H9 (cell line): ENCODE results near the gene IGSF9. TPM values are rescaled to one million over a fixed set of nuclear protein-coding genes. Genes with fewer than 3 reads are reported as not detected.

Experiments
- DNase-seq: peaks from one replicate; pipeline ENCODE4 v3.0.0-alpha.2; 2017
- H2AFZ ChIP-seq: one replicate; pipeline ENCODE4 v1.6.1; 2013; ENCODE audit warnings: mild to moderate bottlenecking, low read length, control low read depth, moderate library complexity
- H2AK5ac ChIP-seq: 2 replicates; pipeline ENCODE4 v1.6.1; 2013; ENCODE audit warnings: low read length, control low read depth, mixed read lengths; ENCODE audit not compliant: insufficient read length
- H2BK120ac ChIP-seq: one replicate; pipeline ENCODE4 v1.6.1; 2013; ENCODE audit warnings: low read depth, mild to moderate bottlenecking, low read length, control low read depth, inconsistent platforms; ENCODE audit not compliant: poor library complexity, severe bottlenecking
- H2BK12ac ChIP-seq: 2 replicates; pipeline ENCODE4 v1.6.1; 2013; ENCODE audit warnings: low read length, control low read depth, mixed read lengths, low read depth; ENCODE audit not compliant: insufficient read length
- H2BK15ac ChIP-seq: 2 replicates; pipeline ENCODE4 v1.6.1; 2013; ENCODE audit warnings: low read depth, low read length, control low read depth
- H2BK20ac ChIP-seq: one replicate; pipeline ENCODE4 v1.6.1; 2013; ENCODE audit warnings: low read depth, mild to moderate bottlenecking, low read length, control low read depth, inconsistent platforms; ENCODE audit not compliant: poor library complexity, severe bottlenecking
- H2BK5ac ChIP-seq: 2 replicates; pipeline ENCODE4 v1.6.1; 2013; ENCODE audit warnings: low read length, control low read depth, mixed read lengths; ENCODE audit not compliant: insufficient read length
- H3K14ac ChIP-seq: 2 replicates; pipeline ENCODE4 v1.6.1; 2013; ENCODE audit warnings: low read length, control low read depth; ENCODE audit not compliant: insufficient read depth
- H3K18ac ChIP-seq: 2 replicates; pipeline ENCODE4 v1.6.1; 2013; ENCODE audit warnings: low read depth, mild to moderate bottlenecking, mixed read lengths, low read length, control low read depth; ENCODE audit not compliant: insufficient read length
- H3K23ac ChIP-seq: 2 replicates; pipeline ENCODE4 v1.6.1; 2013; ENCODE audit warnings: low read length, control low read depth, mixed read lengths, low read depth; ENCODE audit not compliant: insufficient read length
- H3K23me2 ChIP-seq: 2 replicates; pipeline ENCODE4 v1.6.1; 2013; ENCODE audit warnings: low read depth, mild to moderate bottlenecking, mixed read lengths, low read length, control low read depth; ENCODE audit not compliant: insufficient read length, poor library complexity, severe bottlenecking
- H3K27ac ChIP-seq: 2 replicates; pipeline ENCODE4 v1.5.1; 2013; ENCODE audit warnings: low read length, control low read depth, mixed read lengths, low read depth; ENCODE audit not compliant: insufficient read length
- H3K27me3 ChIP-seq: 2 replicates; pipeline ENCODE4 v1.6.1; 2013; ENCODE audit warnings: low read length, control low read depth, inconsistent platforms; ENCODE audit not compliant: insufficient read depth
- H3K4ac ChIP-seq: 2 replicates; pipeline ENCODE4 v1.6.1; 2013; ENCODE audit warnings: low read depth, mild to moderate bottlenecking, control low read depth, inconsistent platforms, low read length, moderate library complexity
- H3K4me1 ChIP-seq: 2 replicates; pipeline ENCODE4 v1.6.1; 2013; ENCODE audit warnings: low read length, control low read depth, inconsistent platforms; ENCODE audit not compliant: insufficient read depth
- H3K4me2 ChIP-seq: 2 replicates; pipeline ENCODE4 v1.6.1; 2013; ENCODE audit warnings: low read length, control low read depth, mixed read lengths; ENCODE audit not compliant: insufficient read length, insufficient read depth
- H3K56ac ChIP-seq: 2 replicates; pipeline ENCODE4 v1.6.1; 2013; ENCODE audit warnings: low read depth, mild to moderate bottlenecking, mixed read lengths, low read length, control low read depth; ENCODE audit not compliant: insufficient read length
- H3K79me1 ChIP-seq: 2 replicates; pipeline ENCODE4 v1.6.1; 2013; ENCODE audit warnings: low read depth, mild to moderate bottlenecking, moderate library complexity, low read length, control low read depth, inconsistent platforms; ENCODE audit not compliant: insufficient read depth, poor library complexity, severe bottlenecking
- H3K79me2 ChIP-seq: 2 replicates; pipeline ENCODE4 v1.6.1; 2013; ENCODE audit warnings: low read length, control low read depth, inconsistent platforms; ENCODE audit not compliant: insufficient read depth
- H3K9ac ChIP-seq: 2 replicates; pipeline ENCODE4 v1.6.1; 2013; ENCODE audit warnings: low read length, control low read depth, mixed read lengths; ENCODE audit not compliant: insufficient read length; ENCODE audit errors: extremely low read depth
- H3K9me3 ChIP-seq: one replicate; pipeline ENCODE4 v1.6.1; 2013; ENCODE audit warnings: low read depth, low read length, inconsistent platforms; ENCODE audit not compliant: control insufficient read depth
- H3T11ph ChIP-seq: one replicate; pipeline ENCODE4 v1.6.1; 2013; ENCODE audit warnings: mild to moderate bottlenecking, low read length, control low read depth, inconsistent platforms
- H4K20me1 ChIP-seq: one replicate; pipeline ENCODE4 v1.6.1; 2013; ENCODE audit not compliant: control insufficient read depth, insufficient read length, insufficient read depth
- H4K5ac ChIP-seq: 2 replicates; pipeline ENCODE4 v1.6.1; 2013; ENCODE audit warnings: low read depth, mild to moderate bottlenecking, mixed read lengths, low read length, control low read depth; ENCODE audit not compliant: insufficient read length
- H4K8ac ChIP-seq: replicated peaks from 2 replicates; pipeline ENCODE4 v1.6.1; 2013; ENCODE audit warnings: low read length, control low read depth, mixed read lengths, low read depth; ENCODE audit not compliant: insufficient read length
- H4K91ac ChIP-seq: 2 replicates; pipeline ENCODE4 v1.6.1; 2013; ENCODE audit warnings: low read depth, mild to moderate bottlenecking, moderate library complexity, mixed read lengths, low read length, control low read depth; ENCODE audit not compliant: insufficient read length
- H3K27ac Mint-ChIP-seq, 3 experiments: 2 replicates in 2 of 3; 3 replicates in 1 of 3; pipeline ENCODE4 v1.8.0; 2020 to 2021; ENCODE audit warnings: mixed read lengths in 3 of 3, mild to moderate bottlenecking in 1 of 3, moderate library complexity in 1 of 3
- H3K27me3 Mint-ChIP-seq: 2 replicates; pipeline ENCODE4 v1.8.0; 2021; ENCODE audit warnings: low read depth, mild to moderate bottlenecking, moderate library complexity, mixed read lengths
- H3K36me3 Mint-ChIP-seq, 3 experiments: 2 replicates in 2 of 3; 3 replicates in 1 of 3; pipeline ENCODE4 v1.8.0; 2020 to 2021; ENCODE audit warnings: low read depth in 3 of 3, mixed read lengths in 3 of 3; ENCODE audit not compliant: insufficient read depth in 1 of 3
- H3K4me1 Mint-ChIP-seq, 2 experiments: 2 replicates each; pipeline ENCODE4 v1.8.0; 2020; ENCODE audit warnings: mixed read lengths in 2 of 2
- H3K4me3 Mint-ChIP-seq, 2 experiments: 2 replicates in 1 of 2; 3 replicates in 1 of 2; pipeline ENCODE4 v1.8.0; 2020 to 2021; ENCODE audit warnings: mild to moderate bottlenecking in 2 of 2, mixed read lengths in 2 of 2, moderate library complexity in 1 of 2
- H3K9me3 Mint-ChIP-seq, 2 experiments: 2 replicates in 1 of 2; 3 replicates in 1 of 2; pipeline ENCODE4 v1.8.0; 2020; ENCODE audit warnings: mild to moderate bottlenecking in 2 of 2, mixed read lengths in 2 of 2, moderate library complexity in 1 of 2
- WGBS: extraction: QIAGEN DNeasy Blood & Tissue Kit; methylation state at CpG from one replicate; pipeline ENCODE4 v1.1.7; 2013; ENCODE audit warnings: missing lambda C conversion rate, low lambda C conversion rate, mixed read lengths; ENCODE audit not compliant: insufficient read length; ENCODE audit errors: extremely low coverage; 5-methylcytosine and 5-hydroxymethylcytosine counted together
- total RNA-seq: library from RNA; stranded (reverse); gene quantifications from 2 replicates; pipeline ENCODE4 v1.2.1, GENCODE V29; 2021
- TF ChIP-seq, protein P1 (sequence below): fragments of 200-600 bp; sonication (generic); conservative IDR thresholded peaks from 3 replicates; pipeline ENCODE4 v1.8.0; 2021; ENCODE audit warnings: antibody characterized with exemption, mild to moderate bottlenecking

Gene IGSF9
- total RNA-seq, 1 experiment from 2014 or later: 11.3 TPM

GRCh38 chr1:159989581-159989980 lies 44.2 kb upstream of the IGSF9 start:
- Histone ChIP-seq H2BK12ac (no peak overlapping the region), H4K5ac (no peak overlapping the region), H3K27ac (no peak overlapping the region), H2BK20ac (no peak overlapping the region), H2AK5ac (no peak overlapping the region), H3K23ac (no peak overlapping the region), H3K23me2 (no peaks in the 10 kb centered on the region), H3K56ac (no peak overlapping the region), H3K4me2 (no peak overlapping the region), H3K4me1 (peaks cover 2% of the 10 kb centered on the region; the same call in 1 of the 2 replicates), H2AFZ (no peak overlapping the region), H3T11ph (no peak overlapping the region), H2BK120ac (no peak overlapping the region), H3K9ac (no peak overlapping the region), H3K9me3 (no peaks in the 10 kb centered on the region), H3K14ac (no peak overlapping the region), H4K8ac (no peak overlapping the region), H3K79me1 (no peaks in the 10 kb centered on the region), H3K79me2 (no peaks in the 10 kb centered on the region), H3K18ac (no peak overlapping the region), H2BK15ac (no peak overlapping the region), H2BK5ac (no peak overlapping the region), H4K20me1 (no peaks in the 10 kb centered on the region), H4K91ac (no peak overlapping the region), H3K4ac (no peak overlapping the region), H3K27me3 (no peaks in the 10 kb centered on the region)
- Mint-ChIP-seq H3K4me3 (no peak overlapping the region), H3K9me3 (no peaks in the 10 kb centered on the region), H3K27ac (no peak overlapping the region), H3K27me3 (peaks cover 1% of the 10 kb centered on the region; the same call in 1 of the 2 replicates), H3K4me1 (peaks cover 10 to 12% of the 10 kb centered on the region in 2 experiments; a peak in 3 of 4 replicates), H3K36me3 (no peaks in the 10 kb centered on the region)
- TF ChIP-seq, protein P1, sequence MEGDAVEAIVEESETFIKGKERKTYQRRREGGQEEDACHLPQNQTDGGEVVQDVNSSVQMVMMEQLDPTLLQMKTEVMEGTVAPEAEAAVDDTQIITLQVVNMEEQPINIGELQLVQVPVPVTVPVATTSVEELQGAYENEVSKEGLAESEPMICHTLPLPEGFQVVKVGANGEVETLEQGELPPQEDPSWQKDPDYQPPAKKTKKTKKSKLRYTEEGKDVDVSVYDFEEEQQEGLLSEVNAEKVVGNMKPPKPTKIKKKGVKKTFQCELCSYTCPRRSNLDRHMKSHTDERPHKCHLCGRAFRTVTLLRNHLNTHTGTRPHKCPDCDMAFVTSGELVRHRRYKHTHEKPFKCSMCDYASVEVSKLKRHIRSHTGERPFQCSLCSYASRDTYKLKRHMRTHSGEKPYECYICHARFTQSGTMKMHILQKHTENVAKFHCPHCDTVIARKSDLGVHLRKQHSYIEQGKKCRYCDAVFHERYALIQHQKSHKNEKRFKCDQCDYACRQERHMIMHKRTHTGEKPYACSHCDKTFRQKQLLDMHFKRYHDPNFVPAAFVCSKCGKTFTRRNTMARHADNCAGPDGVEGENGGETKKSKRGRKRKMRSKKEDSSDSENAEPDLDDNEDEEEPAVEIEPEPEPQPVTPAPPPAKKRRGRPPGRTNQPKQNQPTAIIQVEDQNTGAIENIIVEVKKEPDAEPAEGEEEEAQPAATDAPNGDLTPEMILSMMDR: no peak
- DNase-seq: no peak
- WGBS: no CpG with 5 or more reads among the region's 3 CpGs
